ENCODE results near the gene MN1. TPM values are rescaled to one million over a fixed set of nuclear protein-coding genes. Genes with fewer than 3 reads are reported as not detected.
A peak's percentile ranks its signal among the peaks of the same experiment; 100 is the strongest.

Gene MN1
- total and polyA plus RNA-seq, 2 of the 8 experiments (the other 6 are each of a cell fraction or from before 2014, with no cell fraction given), result 3.1 to 4.9 TPM

- 0 out of 2 replicates have a peak overlapping the region, but pooled peaks have one; percentile 43 for H2AK5ac ChIP-seq (ENCODE audit: low read depth, low read length)
- peak overlapping the region; percentile 15; the same call in 1 of the 2 replicates for H3K18ac ChIP-seq (ENCODE audit: extremely low read depth, low read length)
- ChIA-PET POLR2A (ENCODE audit: partially characterized antibody) (interaction anchor here (0.8 to 2.3 kb wide), 4 partner anchors 9 to 21 kb away, joined by 3 to 9 read pairs (median 4); no protein-coding TSS in a partner anchor), CTCF (ENCODE audit: partially characterized antibody) (interaction anchor here (0.9 kb wide), 1 partner anchor 46 kb away, joined by 4 read pairs; no protein-coding TSS in a partner anchor)
- H3K4ac ChIP-seq (replicated peaks; ENCODE audit: insufficient read length, low read depth, low read length), result no peak overlapping the region
- no peak overlapping the region for H2BK12ac ChIP-seq (ENCODE audit: low read depth, low read length)
- H3K9me3 ChIP-seq (ENCODE audit: insufficient read depth in 2 of 2, low read depth in 1 of 2, low read length in 1 of 2), result peaks cover 0 to 7% of the 10 kb centered on the region in 2 experiments; a peak in 2 of 4 replicates
- H2BK5ac ChIP-seq (ENCODE audit: low read depth, low read length), result 0 out of 2 replicates have a peak overlapping the region, but pooled peaks have one; percentile 3
- no peaks in the 10 kb centered on the region for H3K27me3 ChIP-seq (replicated peaks in 1 of 4; ENCODE audit: control insufficient read depth in 3 of 4, extremely low read depth in 1 of 4, insufficient read depth in 3 of 4, low read length in 3 of 4)
- peaks cover 5 to 25% (median 14%) of the 10 kb centered on the region in 4 experiments for H3K4me1 ChIP-seq (replicated peaks in 1 of 4; ENCODE audit: control insufficient read depth in 3 of 4, insufficient read depth in 4 of 4, low read length in 3 of 4)
- peaks cover 0 to 5% (median 0%) of the 10 kb centered on the region in 4 experiments; a peak in 1 of 8 replicates for H3K36me3 ChIP-seq (ENCODE audit: control insufficient read depth in 2 of 4, insufficient read depth in 4 of 4, low read length in 3 of 4)
- H2BK120ac ChIP-seq (replicated peaks; ENCODE audit: low read depth, low read length), result no peak overlapping the region
- H2BK20ac ChIP-seq (ENCODE audit: low read length), result no peak overlapping the region
- H2AFZ ChIP-seq (ENCODE audit: low read length), result no peak overlapping the region
- H3K79me2 ChIP-seq (ENCODE audit: control insufficient read depth in 1 of 2, insufficient read depth in 2 of 2, low read length in 2 of 2), result peaks cover 5 to 81% of the 10 kb centered on the region in 2 experiments; a peak in 3 of 4 replicates
- 86% methylated on average over 4 of the region's 4 CpGs; no CpG with 5 or more reads in 1 of the 2 experiments for WGBS, 2 experiments (ENCODE audit: extremely low coverage in 1 of 2, insufficient coverage in 1 of 2, insufficient read length in 1 of 2, insufficient replicate concordance in 2 of 2, low coverage in 1 of 2, low lambda C conversion rate in 2 of 2, missing lambda C conversion rate in 1 of 2)
- H3K23ac ChIP-seq (ENCODE audit: insufficient read length), result no peak overlapping the region
- no peak overlapping the region for H4K5ac ChIP-seq (ENCODE audit: insufficient read length, low read depth, low read length)
- DNase-seq (ENCODE audit: low read depth in 1 of 2, low spot score in 2 of 2) (no peak), FAIRE-seq (no peak)
- peaks cover 22% of the 10 kb centered on the region for H3K79me1 ChIP-seq (ENCODE audit: low read depth, low read length)
- H4K20me1 ChIP-seq (replicated peaks in 1 of 2; ENCODE audit: control insufficient read depth in 1 of 2, insufficient read depth in 2 of 2, low read length in 2 of 2), result peaks cover 0 to 10% of the 10 kb centered on the region in 2 experiments
- H2BK15ac ChIP-seq (ENCODE audit: low read length), result no peak overlapping the region
- no peak overlapping the region for H4K91ac ChIP-seq (replicated peaks; ENCODE audit: insufficient read length, low read length)
- H3K14ac ChIP-seq (ENCODE audit: insufficient read length), result no peak overlapping the region
- no peak overlapping the region for H4K8ac ChIP-seq (ENCODE audit: extremely low read depth, insufficient read depth, low read length)
- no peak overlapping the region for H3K56ac ChIP-seq (replicated peaks; ENCODE audit: insufficient read length, low read depth, low read length)
- H3K27ac ChIP-seq (ENCODE audit: low read depth, low read length), result no peak overlapping the region
- no peak overlapping the region for H3K4me2 ChIP-seq (ENCODE audit: insufficient read depth in 1 of 2, low read depth in 2 of 2, low read length in 2 of 2)
- peaks cover 2% of the 10 kb centered on the region; the same call in 1 of the 2 replicates for H3K23me2 ChIP-seq (ENCODE audit: low read depth, low read length)
- no peak overlapping the region for H3K9ac ChIP-seq (replicated peaks in 1 of 4; ENCODE audit: extremely low read depth in 1 of 4, low read depth in 3 of 4, low read length in 3 of 4)
- H3K4me3 ChIP-seq (ENCODE audit: extremely low read depth in 1 of 4, insufficient read depth in 2 of 4, low read depth in 3 of 4, low read length in 4 of 4), result no peak overlapping the region
- TF ChIP-seq TEAD4 (IDR thresholded peaks at IDR 0.05; ENCODE audit: low read depth, low read length) (no peak), SUZ12 (IDR thresholded peaks at IDR 0.05; ENCODE audit: low read length) (no peak), BACH1 (IDR thresholded peaks at IDR 0.05; ENCODE audit: low read length) (no peak), MAX (IDR thresholded peaks at IDR 0.05) (no peak), RBBP5 (IDR thresholded peaks at IDR 0.05; ENCODE audit: borderline replicate concordance, low read depth, low read length) (no peak), MAFK (IDR thresholded peaks at IDR 0.05; ENCODE audit: low read depth, low read length) (no peak), GABPA (IDR thresholded peaks at IDR 0.05; ENCODE audit: borderline replicate concordance, insufficient read depth, low read length) (no peak), CHD1 (IDR thresholded peaks at IDR 0.05; ENCODE audit: low read depth, low read length) (no peak), BCL11A (IDR thresholded peaks at IDR 0.05; ENCODE audit: low read depth in 2 of 2, low read length in 2 of 2) (no peak), RNF2 (IDR thresholded peaks at IDR 0.05; ENCODE audit: borderline replicate concordance, low read depth, low read length, missing control alignments, poor library complexity, severe bottlenecking) (no peak), EGR1 (IDR thresholded peaks at IDR 0.05; ENCODE audit: borderline replicate concordance, low read depth, low read length) (no peak)
Observed at GRCh38 chr22:27727673-27728451, 73.7 kb downstream of the MN1 start.
